DOHH2 (cell line): ENCODE data around the gene FBXO10.

ENCODE experiments used
- H3F3A ChIP-seq: fragments of 200-600 bp; sonication (generic), shearing (Covaris generic); 2 replicates; pipeline ENCODE4 v1.6.0; 2016; ENCODE audit warnings: antibody characterized with exemption, mild to moderate bottlenecking; ENCODE audit not compliant: control insufficient read depth, insufficient read depth
- H3K27ac ChIP-seq: fragments of 200-600 bp; sonication (generic); 2 replicates; pipeline ENCODE4 v1.5.1; 2014; ENCODE audit warnings: low read depth, mild to moderate bottlenecking, low read length, moderate library complexity
- H3K27me3 ChIP-seq: fragments of 200-600 bp; sonication (generic); 2 replicates; pipeline ENCODE4 v1.6.1; 2014; ENCODE audit warnings: mild to moderate bottlenecking, low read length, mixed read lengths; ENCODE audit not compliant: control insufficient read depth
- H3K36me3 ChIP-seq: fragments of 200-600 bp; sonication (generic); 2 replicates; pipeline ENCODE4 v1.6.1; 2014; ENCODE audit warnings: mild to moderate bottlenecking, low read length, moderate library complexity, mixed read lengths; ENCODE audit not compliant: control insufficient read depth
- H3K4me1 ChIP-seq: fragments of 200-600 bp; sonication (generic); 2 replicates; pipeline ENCODE4 v1.6.1; 2014; ENCODE audit warnings: mild to moderate bottlenecking, low read length, mixed read lengths; ENCODE audit not compliant: control insufficient read depth
- H3K4me2 ChIP-seq: fragments of 200-600 bp; sonication (generic); 2 replicates; pipeline ENCODE4 v1.6.0; 2014; ENCODE audit warnings: mild to moderate bottlenecking, low read length, moderate library complexity
- H3K4me3 ChIP-seq: fragments of 200-600 bp; sonication (generic); 2 replicates; pipeline ENCODE4 v1.5.1; 2014; ENCODE audit warnings: mild to moderate bottlenecking, low read length, mixed read lengths
- H3K79me2 ChIP-seq: fragments of 200-600 bp; sonication (generic); 2 replicates; pipeline ENCODE4 v1.6.1; 2014; ENCODE audit warnings: mild to moderate bottlenecking, low read length, mixed read lengths; ENCODE audit not compliant: control insufficient read depth
- H3K9me2 ChIP-seq: fragments of 200-600 bp; sonication (generic); replicated peaks from 2 replicates; pipeline ENCODE4 v1.6.1; 2014; ENCODE audit warnings: mild to moderate bottlenecking, low read length, mixed read lengths; ENCODE audit not compliant: control insufficient read depth
- H3K9me3 ChIP-seq: fragments of 200-600 bp; sonication (generic); 2 replicates; pipeline ENCODE4 v1.6.1; 2014; ENCODE audit warnings: antibody characterized with exemption, low read length, mixed read lengths; ENCODE audit not compliant: control insufficient read depth, insufficient read depth
- H4K20me1 ChIP-seq: fragments of 200-600 bp; sonication (generic); 2 replicates; pipeline ENCODE4 v1.6.0; 2014; ENCODE audit warnings: low read depth, mild to moderate bottlenecking, antibody characterized with exemption, low read length, moderate library complexity; ENCODE audit not compliant: control insufficient read depth, insufficient read depth
- CTCF ChIP-seq: fragments of 200-600 bp; sonication (generic); IDR thresholded peaks from one replicate; pipeline ENCODE4 v1.5.1; 2014; ENCODE audit warnings: antibody characterized with exemption, mild to moderate bottlenecking, low read depth, low read length; ENCODE audit not compliant: poor library complexity, severe bottlenecking
- EZH2phosphoT487 ChIP-seq: fragments of 200-600 bp; sonication (generic); IDR thresholded peaks from 2 replicates; pipeline ENCODE4 v1.6.1; 2017; ENCODE audit warnings: borderline replicate concordance, mild to moderate bottlenecking, antibody characterized with exemption, low read length, moderate library complexity, mixed read lengths

FBXO10 gene

GRCh38 chr9:37496020-37496419 is 80.2 kb downstream of the FBXO10 start:
- Histone ChIP-seq H3K9me3 (no peaks in the 10 kb centered on the region), H3K27me3 (no peaks in the 10 kb centered on the region), H3K9me2 (no peaks in the 10 kb centered on the region), H3K36me3 (peaks cover 93% of the 10 kb centered on the region), H3K4me1 (no peaks in the 10 kb centered on the region), H3K27ac (no peak overlapping the region), H3K4me2 (no peak overlapping the region), H4K20me1 (0 out of 2 replicates have a peak, but pooled peaks cover 4% of the 10 kb centered on the region), H3K4me3 (no peak overlapping the region), H3F3A (no peaks in the 10 kb centered on the region), H3K79me2 (0 out of 2 replicates have a peak, but pooled peaks cover 8% of the 10 kb centered on the region)
- TF ChIP-seq EZH2phosphoT487 (no peak), CTCF (no peak)

GRCh38 chr9:37495571-37495970 is 80.6 kb downstream of the FBXO10 start:
- no peaks in the 10 kb centered on the region for H3K9me2 ChIP-seq
- H3K4me2 ChIP-seq = no peak overlapping the region
- H3K79me2 ChIP-seq = peaks cover 8% of the 10 kb centered on the region; the same call in 1 of the 2 replicates
- no peaks in the 10 kb centered on the region for H3K27me3 ChIP-seq
- no peaks in the 10 kb centered on the region for H3K9me3 ChIP-seq
- H4K20me1 ChIP-seq = 0 out of 2 replicates have a peak, but pooled peaks cover 2% of the 10 kb centered on the region
- no peaks in the 10 kb centered on the region for H3K4me1 ChIP-seq
- no peaks in the 10 kb centered on the region for H3F3A ChIP-seq
- TF ChIP-seq EZH2phosphoT487 = no peak
- no peak for TF ChIP-seq CTCF
- no peak overlapping the region for H3K27ac ChIP-seq
- H3K36me3 ChIP-seq = peaks cover 93% of the 10 kb centered on the region
- no peak overlapping the region for H3K4me3 ChIP-seq

GRCh38 chr9:37491939-37492338 is 84.2 kb downstream of the FBXO10 start:
- H3K4me2 ChIP-seq = no peak overlapping the region
- H3F3A ChIP-seq = no peaks in the 10 kb centered on the region
- H3K27ac ChIP-seq = no peak overlapping the region
- TF ChIP-seq CTCF = no peak
- TF ChIP-seq EZH2phosphoT487 = no peak
- no peaks in the 10 kb centered on the region for H3K9me2 ChIP-seq
- no peaks in the 10 kb centered on the region for H3K27me3 ChIP-seq
- H3K4me1 ChIP-seq = peaks cover 22% of the 10 kb centered on the region
- H3K36me3 ChIP-seq = peaks cover 93% of the 10 kb centered on the region
- no peak overlapping the region for H3K4me3 ChIP-seq
- peaks cover 28% of the 10 kb centered on the region for H3K79me2 ChIP-seq
- H4K20me1 ChIP-seq = no peaks in the 10 kb centered on the region
- H3K9me3 ChIP-seq = no peaks in the 10 kb centered on the region
